Measurements from ENCODE around the gene MCC.

The MCC gene

GRCh38 chr5:113102121-113102531 lies 386.1 kb downstream of the MCC start:
- TF ChIP-seq POU2F2 (IDR thresholded peaks at IDR 0.05; ENCODE audit: low read depth, low read length) = no peak
- TF ChIP-seq SPI1 (IDR thresholded peaks at IDR 0.05; ENCODE audit: low read depth, low read length) = no peak
- no peak for TF ChIP-seq PAX5 (IDR thresholded peaks at IDR 0.05; ENCODE audit: insufficient read depth, low read length, severe bottlenecking)
- no peak for TF ChIP-seq POLR2AphosphoS5 (IDR thresholded peaks at IDR 0.05; ENCODE audit: low read depth, low read length)
- no peak for TF ChIP-seq TAF1 (IDR thresholded peaks at IDR 0.05; ENCODE audit: low read depth, low read length)
- no peak for TF ChIP-seq POLR2A (IDR thresholded peaks at IDR 0.05; ENCODE audit: low read depth, low read length)
- DNase-seq (ENCODE audit: insufficient read length, low spot score) (no peak), FAIRE-seq (no peak)

- DNase-seq (ENCODE audit: insufficient read length, low spot score) (no peak), FAIRE-seq (no peak)
- TF ChIP-seq POLR2A (IDR thresholded peaks at IDR 0.05; ENCODE audit: low read depth, low read length) (no peak), PAX5 (IDR thresholded peaks at IDR 0.05; ENCODE audit: insufficient read depth, low read length, severe bottlenecking) (no peak), SPI1 (IDR thresholded peaks at IDR 0.05; ENCODE audit: low read depth, low read length) (no peak), TAF1 (IDR thresholded peaks at IDR 0.05; ENCODE audit: low read depth, low read length) (no peak), POU2F2 (IDR thresholded peaks at IDR 0.05; ENCODE audit: low read depth, low read length) (no peak), POLR2AphosphoS5 (IDR thresholded peaks at IDR 0.05; ENCODE audit: low read depth, low read length) (no peak)
Observed at GRCh38 chr5:113100981-113101380, 387.3 kb downstream of the MCC start.

GRCh38 chr5:113099822-113100221 lies 388.4 kb downstream of the MCC start:
- no peak for DNase-seq (ENCODE audit: insufficient read length, low spot score)
- TF ChIP-seq SPI1 (IDR thresholded peaks at IDR 0.05; ENCODE audit: low read depth, low read length) (no peak), TAF1 (IDR thresholded peaks at IDR 0.05; ENCODE audit: low read depth, low read length) (no peak), POU2F2 (IDR thresholded peaks at IDR 0.05; ENCODE audit: low read depth, low read length) (no peak), POLR2AphosphoS5 (IDR thresholded peaks at IDR 0.05; ENCODE audit: low read depth, low read length) (no peak), POLR2A (IDR thresholded peaks at IDR 0.05; ENCODE audit: low read depth, low read length) (no peak), PAX5 (IDR thresholded peaks at IDR 0.05; ENCODE audit: insufficient read depth, low read length, severe bottlenecking) (no peak)
- FAIRE-seq = no peak

- TF ChIP-seq TAF1 (IDR thresholded peaks at IDR 0.05; ENCODE audit: low read depth, low read length) (no peak), SPI1 (IDR thresholded peaks at IDR 0.05; ENCODE audit: low read depth, low read length) (no peak), PAX5 (IDR thresholded peaks at IDR 0.05; ENCODE audit: insufficient read depth, low read length, severe bottlenecking) (no peak), POU2F2 (IDR thresholded peaks at IDR 0.05; ENCODE audit: low read depth, low read length) (no peak), POLR2A (IDR thresholded peaks at IDR 0.05; ENCODE audit: low read depth, low read length) (no peak), POLR2AphosphoS5 (IDR thresholded peaks at IDR 0.05; ENCODE audit: low read depth, low read length) (no peak)
- FAIRE-seq = no peak
- DNase-seq (ENCODE audit: insufficient read length, low spot score) = no peak
Observed at GRCh38 chr5:113098378-113098777, 389.9 kb downstream of the MCC start.

GRCh38 chr5:113095831-113096230 lies 392.4 kb downstream of the MCC start:
- DNase-seq (ENCODE audit: insufficient read length, low spot score) (no peak), FAIRE-seq (no peak)
- TF ChIP-seq SPI1 (IDR thresholded peaks at IDR 0.05; ENCODE audit: low read depth, low read length) = no peak
- no peak for TF ChIP-seq POLR2A (IDR thresholded peaks at IDR 0.05; ENCODE audit: low read depth, low read length)
- no peak for TF ChIP-seq POLR2AphosphoS5 (IDR thresholded peaks at IDR 0.05; ENCODE audit: low read depth, low read length)
- no peak for TF ChIP-seq TAF1 (IDR thresholded peaks at IDR 0.05; ENCODE audit: low read depth, low read length)
- TF ChIP-seq PAX5 (IDR thresholded peaks at IDR 0.05; ENCODE audit: insufficient read depth, low read length, severe bottlenecking) = no peak

- DNase-seq (ENCODE audit: insufficient read length, low spot score) (no peak), FAIRE-seq (no peak)
- TF ChIP-seq POLR2A (IDR thresholded peaks at IDR 0.05; ENCODE audit: low read depth, low read length) = no peak
- TF ChIP-seq TAF1 (IDR thresholded peaks at IDR 0.05; ENCODE audit: low read depth, low read length) = no peak
- no peak for TF ChIP-seq PAX5 (IDR thresholded peaks at IDR 0.05; ENCODE audit: insufficient read depth, low read length, severe bottlenecking)
- TF ChIP-seq POLR2AphosphoS5 (IDR thresholded peaks at IDR 0.05; ENCODE audit: low read depth, low read length) = no peak
- TF ChIP-seq SPI1 (IDR thresholded peaks at IDR 0.05; ENCODE audit: low read depth, low read length) = no peak
- TF ChIP-seq POU2F2 (IDR thresholded peaks at IDR 0.05; ENCODE audit: low read depth, low read length) = no peak
Observed at GRCh38 chr5:113093558-113093957, 394.7 kb downstream of the MCC start.

GRCh38 chr5:113092683-113093082 lies 395.6 kb downstream of the MCC start:
- no peak for DNase-seq (ENCODE audit: insufficient read length, low spot score)
- no peak for TF ChIP-seq POLR2AphosphoS5 (IDR thresholded peaks at IDR 0.05; ENCODE audit: low read depth, low read length)
- TF ChIP-seq PAX5 (IDR thresholded peaks at IDR 0.05; ENCODE audit: insufficient read depth, low read length, severe bottlenecking) = no peak
- no peak for TF ChIP-seq POU2F2 (IDR thresholded peaks at IDR 0.05; ENCODE audit: low read depth, low read length)
- TF ChIP-seq SPI1 (IDR thresholded peaks at IDR 0.05; ENCODE audit: low read depth, low read length) = no peak
- no peak for TF ChIP-seq TAF1 (IDR thresholded peaks at IDR 0.05; ENCODE audit: low read depth, low read length)
- TF ChIP-seq POLR2A (IDR thresholded peaks at IDR 0.05; ENCODE audit: low read depth, low read length) = no peak
- no peak for FAIRE-seq

GRCh38 chr5:113091622-113092021 lies 396.6 kb downstream of the MCC start:
- no peak for FAIRE-seq
- DNase-seq (ENCODE audit: insufficient read length, low spot score) = no peak
- TF ChIP-seq PAX5 (IDR thresholded peaks at IDR 0.05; ENCODE audit: insufficient read depth, low read length, severe bottlenecking) (no peak), TAF1 (IDR thresholded peaks at IDR 0.05; ENCODE audit: low read depth, low read length) (no peak), POLR2A (IDR thresholded peaks at IDR 0.05; ENCODE audit: low read depth, low read length) (no peak)

- TF ChIP-seq PAX5 (IDR thresholded peaks at IDR 0.05; ENCODE audit: insufficient read depth, low read length, severe bottlenecking) (no peak), SPI1 (IDR thresholded peaks at IDR 0.05; ENCODE audit: low read depth, low read length) (no peak), POLR2AphosphoS5 (IDR thresholded peaks at IDR 0.05; ENCODE audit: low read depth, low read length) (no peak), POLR2A (IDR thresholded peaks at IDR 0.05; ENCODE audit: low read depth, low read length) (no peak), TAF1 (IDR thresholded peaks at IDR 0.05; ENCODE audit: low read depth, low read length) (no peak), POU2F2 (IDR thresholded peaks at IDR 0.05; ENCODE audit: low read depth, low read length) (no peak)
- DNase-seq (ENCODE audit: insufficient read length, low spot score) = no peak
- no peak for FAIRE-seq
Observed at GRCh38 chr5:113090336-113091106, 397.7 kb downstream of the MCC start.

Data from GM12891 (cell line).